HG02852 (cell line): Measurements from ENCODE around the gene DNAJC7.

Source experiments
- ATAC-seq: cut with Tn5 transposase; IDR thresholded peaks from one replicate; pipeline ENCODE4 v1.9.1; 2021; ENCODE audit warnings: mild to moderate bottlenecking, moderate library complexity; ENCODE audit not compliant: unreplicated experiment

The DNAJC7 gene

GRCh38 chr17:41976142-41976768 is 41.0 kb downstream of the DNAJC7 start:
- no peak for ATAC-seq

DNA sequence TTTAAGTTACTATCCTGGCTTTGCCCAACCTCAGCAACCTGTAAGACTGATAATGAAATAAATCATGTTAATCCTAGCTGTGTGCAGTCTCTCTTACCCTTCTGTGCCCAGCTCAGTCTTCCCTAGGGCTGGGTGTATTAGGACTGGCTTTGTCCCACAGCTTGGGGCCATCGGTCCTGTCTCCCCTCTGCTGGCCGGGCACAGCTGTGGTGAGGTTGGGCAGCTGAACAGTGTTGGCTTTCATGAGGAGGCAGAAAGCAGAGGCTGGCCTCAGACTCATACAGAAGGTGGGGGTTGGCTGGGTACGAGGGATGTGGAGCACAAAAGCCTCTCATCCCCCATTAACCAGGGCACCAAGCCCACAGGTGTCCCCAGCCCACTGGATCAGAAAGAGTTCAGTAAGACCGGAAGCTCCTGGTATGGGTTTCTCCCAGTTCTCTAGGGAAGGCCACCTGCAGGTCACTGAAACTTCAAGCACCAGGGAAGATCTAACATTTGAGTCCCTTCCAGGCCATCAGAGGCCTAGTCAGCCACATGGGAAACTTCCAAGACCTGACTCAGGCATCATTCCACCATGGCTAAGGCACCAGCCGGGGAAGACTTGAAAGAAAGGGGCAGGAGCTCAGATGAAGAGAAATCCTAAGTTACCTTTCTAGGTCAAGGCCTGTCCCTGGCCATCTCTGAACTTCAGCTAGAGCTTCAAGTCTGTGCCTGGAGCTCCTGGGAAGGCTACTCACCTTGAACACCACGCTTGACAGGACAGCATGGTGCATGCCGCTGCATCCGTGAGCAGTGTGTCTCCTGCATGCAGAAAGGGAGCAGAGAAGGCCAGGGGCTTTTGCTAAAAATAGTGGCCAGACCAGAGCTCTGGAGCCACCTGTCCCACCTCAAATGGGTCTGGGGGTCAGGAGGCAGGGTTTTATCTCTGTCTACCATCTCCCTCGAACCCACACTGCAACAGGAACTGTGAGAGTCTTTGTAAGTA is 41.8 kb downstream of the DNAJC7 start:
- ATAC-seq: no peak

GRCh38 chr17:41974658-41975057 is 42.6 kb downstream of the DNAJC7 start:
- no peak for ATAC-seq

DNA sequence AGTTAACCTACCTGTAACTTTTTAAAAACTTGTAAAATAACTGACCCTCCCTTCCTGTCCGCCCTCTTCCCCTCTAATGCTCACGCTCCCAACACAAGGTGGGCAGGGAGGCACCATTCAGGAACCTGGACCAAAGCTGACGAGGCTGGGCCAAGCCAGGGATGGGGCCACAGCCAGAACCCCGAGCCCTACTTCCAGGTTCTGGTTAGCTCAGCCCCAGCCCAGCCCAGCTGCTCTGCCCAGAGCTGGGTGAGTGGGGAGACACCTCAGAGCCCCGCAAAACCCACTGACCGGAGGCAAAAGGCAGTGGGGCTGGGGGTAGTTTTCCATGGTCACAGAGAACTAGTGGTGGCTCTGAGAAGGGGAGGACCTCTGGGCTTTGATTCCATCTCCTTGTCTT is 43.2 kb downstream of the DNAJC7 start:
- ATAC-seq: no peak

- ATAC-seq: no peak
These were observed 43.8 kb downstream of the DNAJC7 start for GRCh38 chr17:41973408-41973811.

DNA sequence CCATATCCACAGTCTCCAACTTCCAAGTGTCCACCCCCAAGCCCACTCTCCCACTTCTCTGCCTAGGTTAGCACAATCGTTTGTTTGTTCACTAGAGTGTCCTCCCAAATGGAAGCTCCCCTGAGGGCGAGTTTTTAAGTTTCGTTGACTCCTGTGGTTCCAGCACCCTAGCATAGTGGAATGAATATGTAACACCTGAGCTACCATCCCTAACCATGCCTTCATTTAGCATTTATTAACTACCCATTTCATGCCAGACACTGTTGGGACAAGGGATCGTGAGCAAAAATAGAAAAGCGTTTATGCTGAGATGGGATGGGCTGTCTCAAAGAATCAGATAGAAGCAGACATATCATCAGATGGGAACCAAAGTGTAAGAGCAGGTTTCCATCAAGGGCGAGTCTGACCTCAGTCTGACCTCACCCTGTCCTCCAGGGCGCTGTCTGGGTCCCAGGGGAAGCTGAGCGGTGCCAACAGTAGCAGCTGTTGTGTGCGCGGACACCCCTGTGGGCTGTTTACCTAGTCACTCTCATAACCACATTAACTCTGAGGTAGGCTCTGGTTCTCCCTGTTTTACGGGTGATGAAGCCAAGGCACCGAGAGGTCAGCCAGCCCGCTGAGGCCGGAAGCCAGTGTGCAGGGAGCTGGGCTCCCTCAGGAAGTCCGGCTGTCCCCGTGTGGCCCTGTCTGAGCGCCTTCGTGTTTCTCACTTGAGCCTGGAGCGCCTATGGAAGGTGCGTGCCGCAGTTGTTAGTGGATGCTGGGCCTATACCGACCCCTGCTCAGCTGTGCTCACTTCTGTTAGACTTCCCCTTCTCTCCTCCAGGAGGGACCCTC is 44.5 kb downstream of the DNAJC7 start:
- no peak for ATAC-seq

DNA sequence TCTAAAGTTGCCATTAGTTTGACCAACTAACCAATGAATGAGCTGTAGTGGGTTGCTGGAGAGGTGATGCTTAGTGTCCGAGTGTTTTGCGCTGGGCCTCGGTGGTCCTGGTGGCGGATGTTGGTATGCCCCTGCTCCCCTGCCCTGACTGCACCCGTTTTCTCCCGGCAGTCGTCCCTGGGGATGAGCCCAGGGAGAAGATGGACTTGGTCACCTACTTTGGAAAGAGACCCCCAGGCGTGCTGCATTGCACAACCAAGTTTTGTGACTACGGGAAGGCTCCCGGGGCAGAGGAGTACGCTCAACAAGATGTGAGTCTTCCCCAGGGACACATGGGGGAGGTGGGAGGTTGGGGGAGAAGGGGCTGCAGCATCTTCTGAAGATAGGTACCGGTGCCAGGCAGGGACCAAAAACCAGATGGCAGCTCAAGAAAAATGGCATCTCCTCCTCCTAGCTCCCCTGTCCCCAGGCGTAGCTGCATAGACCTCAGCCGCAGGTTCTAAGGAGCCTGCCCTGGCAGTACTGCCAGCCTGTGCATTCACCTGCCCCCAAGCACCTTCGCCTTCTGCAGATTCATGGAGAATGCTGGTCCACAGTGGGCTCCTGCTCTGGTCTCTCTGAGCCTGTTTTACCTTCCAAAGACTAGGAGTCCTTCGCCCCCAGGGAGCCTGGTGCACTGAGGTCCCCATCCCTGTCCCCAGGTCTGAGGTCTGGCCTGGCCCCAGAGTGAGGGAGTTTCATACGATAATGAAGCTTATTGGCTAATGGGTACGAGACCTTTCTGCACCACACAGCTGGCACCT is 45.3 kb downstream of the DNAJC7 start:
- ATAC-seq: no peak

DNA sequence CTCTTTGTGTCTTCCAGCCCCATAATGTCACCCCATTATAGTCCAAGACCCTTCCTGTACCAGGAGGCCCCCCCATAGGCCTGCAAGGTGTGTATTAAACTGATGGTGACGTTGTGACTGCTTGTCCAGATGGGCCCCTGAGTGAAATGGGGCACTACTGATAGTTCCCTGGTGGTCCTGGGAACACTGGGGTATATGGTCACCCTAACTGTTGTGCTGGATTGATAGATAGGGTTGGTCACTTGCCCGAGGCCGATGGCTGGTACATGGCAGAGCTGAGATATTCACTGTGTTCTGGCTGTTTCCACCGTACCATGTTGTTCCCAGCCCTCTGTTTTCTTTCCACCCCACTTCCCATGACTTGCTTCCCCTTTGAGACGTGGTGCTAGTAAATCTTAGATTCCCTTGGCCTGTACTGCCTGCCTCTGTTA is 46.3 kb downstream of the DNAJC7 start:
- no peak for ATAC-seq

DNA sequence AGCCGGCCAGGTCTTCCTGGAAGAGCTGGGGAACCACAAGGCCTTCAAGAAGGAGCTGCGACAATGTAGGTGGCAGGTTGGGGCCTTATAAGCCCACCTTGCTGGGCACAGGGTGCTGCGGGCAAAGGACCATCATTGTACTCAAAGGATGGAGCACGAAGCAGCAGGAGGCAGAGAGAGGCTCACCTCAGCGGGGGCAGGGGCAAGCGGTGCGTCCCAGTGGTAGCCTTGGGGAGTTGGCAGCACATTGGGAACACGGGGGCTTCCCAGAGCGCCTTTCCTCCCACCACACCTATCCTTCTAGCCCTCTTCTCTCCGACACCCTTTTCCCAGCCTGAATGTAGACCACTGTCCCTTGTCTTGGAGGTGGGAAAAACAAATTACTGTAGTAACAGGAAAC is 48.6 kb downstream of the DNAJC7 start:
- no peak for ATAC-seq

DNA sequence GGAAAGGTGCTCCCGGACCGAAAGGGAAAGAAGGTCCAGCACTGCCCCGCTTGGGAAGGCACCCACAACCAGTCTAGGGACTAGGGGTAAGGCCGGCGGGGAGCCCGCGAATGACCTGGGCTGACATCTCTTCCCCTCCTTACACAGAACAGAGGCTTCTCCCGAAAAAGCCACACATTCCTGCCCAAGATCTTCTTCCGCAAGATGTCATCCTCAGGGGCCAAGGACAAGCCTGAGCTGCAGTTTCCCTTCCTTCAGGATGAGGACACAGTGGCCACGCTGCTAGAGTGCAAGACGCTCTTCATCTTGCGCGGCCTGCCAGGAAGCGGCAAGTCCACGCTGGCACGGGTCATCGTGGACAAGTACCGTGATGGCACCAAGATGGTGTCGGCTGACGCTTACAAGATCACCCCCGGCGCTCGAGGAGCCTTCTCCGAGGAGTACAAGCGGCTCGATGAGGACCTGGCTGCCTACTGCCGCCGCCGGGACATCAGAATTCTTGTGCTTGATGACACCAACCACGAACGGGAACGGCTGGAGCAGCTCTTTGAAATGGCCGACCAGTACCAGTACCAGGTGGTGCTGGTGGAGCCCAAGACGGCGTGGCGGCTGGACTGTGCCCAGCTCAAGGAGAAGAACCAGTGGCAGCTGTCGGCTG is 49.2 kb downstream of the DNAJC7 start:
- no peak for ATAC-seq

DNA sequence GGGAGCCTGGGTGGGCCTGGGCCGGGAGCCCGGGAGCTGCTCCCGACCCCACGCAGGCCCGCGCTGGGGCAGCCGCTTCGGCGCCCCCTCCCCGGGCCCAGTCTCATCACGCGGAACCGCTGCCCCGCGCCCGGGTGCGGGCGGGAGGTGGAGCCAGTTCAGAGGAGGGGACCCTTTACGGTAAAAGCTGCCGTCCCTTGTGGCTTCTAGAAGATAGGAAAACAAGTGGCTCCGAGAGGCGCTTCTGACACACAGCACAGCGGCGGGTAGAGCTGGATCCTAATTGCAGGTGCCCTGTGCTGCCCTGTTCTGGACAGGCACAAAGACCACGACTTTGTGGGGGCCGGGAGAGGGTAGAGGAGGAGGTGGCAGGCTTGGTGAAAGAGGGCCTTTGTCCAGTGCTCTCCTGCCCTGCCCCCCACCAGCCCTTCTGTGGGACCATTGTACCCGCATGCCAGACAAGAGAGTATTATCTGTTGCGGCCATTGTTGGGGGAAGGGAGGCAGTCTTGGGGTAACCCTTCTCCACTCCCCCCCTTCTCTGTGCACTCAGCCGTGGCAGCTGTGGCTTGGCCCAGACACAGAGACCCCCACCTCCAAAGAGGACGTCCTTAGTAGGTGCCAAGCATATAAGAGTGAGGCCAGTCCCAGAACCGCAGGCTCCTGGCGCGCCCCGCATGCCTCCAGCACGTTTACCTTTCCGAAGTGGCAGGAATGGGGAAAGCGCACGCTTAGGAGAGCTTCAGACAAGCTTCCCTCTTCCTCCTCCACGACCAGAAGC is 49.9 kb downstream of the DNAJC7 start:
- no peak for ATAC-seq

DNA sequence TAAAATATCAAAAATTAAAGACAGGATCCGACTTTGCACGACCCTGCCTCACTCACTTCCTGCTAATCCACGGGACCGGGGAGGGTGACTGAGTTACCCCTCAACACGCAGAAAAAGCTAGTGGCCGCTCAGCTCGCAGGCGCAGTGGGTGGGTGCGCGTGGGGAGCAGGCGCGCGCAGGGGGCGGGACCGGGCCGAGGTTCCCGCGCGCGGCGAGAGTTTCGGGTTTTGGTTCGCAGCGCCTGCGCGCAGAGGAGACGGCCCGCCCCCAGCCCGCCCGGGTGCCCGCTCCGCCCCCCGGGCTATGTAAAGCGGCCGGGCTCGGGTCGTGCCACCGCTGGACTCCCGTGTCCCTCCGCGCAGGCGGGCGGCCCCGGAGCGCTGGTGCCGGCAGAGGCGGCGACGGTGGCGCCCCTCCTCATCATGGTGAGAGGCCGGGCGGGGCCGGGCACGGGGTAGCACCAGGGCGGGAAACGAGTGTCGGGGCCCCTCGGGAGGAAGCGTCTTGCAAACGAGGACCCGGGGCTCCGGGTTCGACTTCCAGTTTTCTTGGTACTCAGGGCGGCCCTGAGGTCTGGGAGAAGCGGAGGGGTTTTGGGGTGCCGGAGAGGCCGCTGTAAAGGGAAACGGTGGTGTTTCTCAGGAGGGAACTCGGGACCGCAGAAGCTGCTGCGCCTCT is 50.6 kb downstream of the DNAJC7 start, which contains the start of gene CNP:
Gene CNP (plus strand): TSS at position 333 of the 678 bp plus-strand sequence. CDS start 90 bp downstream, at position 423.
- no peak for ATAC-seq

DNA sequence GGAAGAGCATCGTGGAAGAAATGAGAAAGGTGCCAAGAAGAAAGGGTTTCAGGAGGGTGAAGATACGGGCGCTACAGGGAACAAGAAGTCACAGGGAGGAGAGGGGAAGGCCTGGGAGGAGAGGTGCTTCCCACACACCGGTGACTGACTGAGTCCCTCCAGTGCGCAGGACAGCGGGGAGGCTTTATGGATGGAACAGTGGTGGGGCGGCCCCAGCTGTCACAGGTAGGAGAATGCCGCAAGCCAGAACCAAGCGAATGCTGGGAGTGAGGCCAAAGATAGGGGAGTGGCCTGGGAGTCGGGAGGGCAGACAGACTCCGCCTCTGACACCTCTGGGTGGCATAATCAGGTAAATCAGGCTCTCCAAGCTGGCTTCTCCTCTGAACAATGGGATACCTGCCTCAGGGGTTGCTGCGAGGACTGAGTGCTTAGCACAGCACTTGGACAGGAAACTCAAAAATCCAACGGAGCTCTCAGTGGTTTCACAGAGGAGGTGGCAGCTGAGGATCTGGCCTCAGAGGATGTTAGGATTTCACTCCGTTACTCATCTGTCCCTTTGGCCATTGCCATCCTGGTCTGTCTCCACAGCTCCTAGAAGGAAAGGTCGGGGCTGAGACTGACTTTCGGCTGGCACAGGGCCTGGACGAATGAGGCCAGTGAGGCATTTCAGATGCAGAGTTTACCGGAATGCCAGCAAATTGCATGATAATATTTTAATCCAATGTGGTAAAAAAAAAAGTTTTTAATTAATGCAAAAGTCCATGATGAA is 51.4 kb downstream of the DNAJC7 start:
- no peak for ATAC-seq

DNA sequence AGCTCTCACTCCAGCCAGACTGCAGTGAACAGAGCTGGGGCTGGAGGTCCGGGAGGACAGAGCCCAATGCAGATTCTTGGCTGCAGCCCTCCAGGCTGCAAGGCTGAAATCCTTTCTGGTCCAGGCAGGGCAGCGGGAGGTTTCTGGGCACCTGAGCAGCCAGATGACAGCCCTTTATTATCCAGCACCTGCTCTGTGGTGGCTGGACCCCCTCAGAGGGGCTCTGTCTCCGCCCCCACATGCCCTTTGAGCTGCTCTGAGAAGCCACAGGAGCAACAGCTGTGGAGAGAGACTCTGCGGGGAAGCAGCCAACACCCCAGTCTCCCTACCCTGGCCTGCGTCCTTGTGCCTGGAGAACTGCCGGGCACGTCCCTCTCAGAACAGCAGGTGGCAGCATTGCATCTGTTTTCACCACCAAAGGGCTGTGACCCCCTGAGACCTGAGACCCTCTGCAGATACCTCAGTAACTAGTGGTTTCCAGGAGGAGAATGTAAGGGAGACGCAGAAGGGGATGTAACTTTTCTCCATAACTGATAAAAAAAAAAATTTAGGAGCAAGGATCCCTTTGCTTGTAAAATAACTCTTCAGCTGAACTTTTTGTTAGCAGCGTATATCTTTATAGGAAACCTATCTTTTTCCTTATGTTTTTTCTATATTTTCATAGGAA is 54.3 kb downstream of the DNAJC7 start:
- ATAC-seq: no peak

- no peak for ATAC-seq
These were observed 55.1 kb downstream of the DNAJC7 start for GRCh38 chr17:41962111-41962510.

- no peak for ATAC-seq
These were observed 57.7 kb downstream of the DNAJC7 start for GRCh38 chr17:41959336-41960095.

DNA sequence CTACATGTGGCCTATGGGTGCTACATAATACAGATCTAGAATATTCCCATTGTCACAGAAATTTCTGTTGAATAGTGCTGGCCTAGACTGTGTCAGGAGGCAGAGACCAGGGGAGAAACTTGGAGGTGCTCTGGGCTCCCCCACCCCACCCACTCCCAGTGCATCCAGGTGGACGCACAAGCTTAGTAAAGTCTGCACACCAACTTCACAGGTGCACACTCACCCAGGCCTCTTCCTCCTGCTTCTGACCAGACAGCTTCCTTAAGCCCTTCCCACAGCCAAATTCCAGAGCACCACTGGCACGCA is 58.3 kb downstream of the DNAJC7 start:
- ATAC-seq: no peak
